ENCODE measurements around the gene PPCDC.
"Not testable (repeated sequence)": the region's sequence is repeated elsewhere in the genome, so short reads cannot be mapped to it uniquely, and the experiment has no call there.

PPCDC gene

DNA sequence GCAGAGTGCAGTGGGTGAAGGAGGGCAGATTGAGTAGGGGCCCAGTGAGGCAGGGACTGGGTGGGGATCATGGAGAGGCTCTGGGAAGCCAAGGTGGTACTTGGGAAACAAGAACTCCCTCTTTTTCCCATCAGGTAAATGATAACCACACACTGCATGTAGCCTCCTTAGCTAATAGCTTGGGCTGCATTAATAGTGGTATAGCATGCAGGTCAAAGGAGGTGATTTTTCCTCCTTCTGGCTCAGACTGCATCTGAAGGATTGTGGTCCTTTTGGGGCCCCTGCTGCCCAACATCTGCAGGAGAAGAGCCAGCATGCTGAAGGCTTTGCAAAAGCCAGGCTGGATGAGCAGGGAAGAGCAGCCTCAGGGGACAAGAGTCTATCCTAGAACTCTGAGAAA, 45.4 kb downstream of the PPCDC start:
- DNase-seq (ENCODE audit: low spot score) = no peak

DNA sequence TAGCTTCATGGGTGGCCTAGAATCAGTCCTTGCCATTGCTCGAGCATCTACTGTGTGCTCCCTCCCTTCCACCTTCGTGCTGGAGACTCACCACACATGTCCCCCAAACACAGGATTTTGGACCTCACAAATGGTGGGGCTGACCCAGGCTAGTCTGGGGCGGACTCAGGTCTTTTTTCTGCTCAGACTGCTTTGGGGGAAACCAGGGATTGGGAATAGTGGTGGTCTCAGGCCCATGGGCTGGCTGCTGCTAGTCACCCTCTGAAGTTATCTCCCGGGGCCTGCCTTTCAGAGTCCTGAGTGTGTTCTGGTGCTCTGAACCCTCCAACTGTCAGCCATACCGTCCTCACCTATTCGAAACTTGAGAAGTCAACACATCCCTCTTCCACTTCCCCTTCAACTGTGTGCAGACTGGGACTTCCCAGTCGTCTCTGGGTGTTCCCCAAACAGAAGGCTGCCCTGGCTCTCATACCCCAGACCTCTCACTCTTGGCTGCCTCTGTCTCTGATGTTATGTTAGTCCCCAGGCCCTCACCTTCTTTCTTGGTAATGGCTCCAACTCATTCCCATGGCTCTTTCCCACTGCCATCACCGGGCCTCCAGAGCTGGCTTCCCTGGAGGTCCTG, 46.0 kb downstream of the PPCDC start:
- DNase-seq (ENCODE audit: low spot score) = no peak

DNA sequence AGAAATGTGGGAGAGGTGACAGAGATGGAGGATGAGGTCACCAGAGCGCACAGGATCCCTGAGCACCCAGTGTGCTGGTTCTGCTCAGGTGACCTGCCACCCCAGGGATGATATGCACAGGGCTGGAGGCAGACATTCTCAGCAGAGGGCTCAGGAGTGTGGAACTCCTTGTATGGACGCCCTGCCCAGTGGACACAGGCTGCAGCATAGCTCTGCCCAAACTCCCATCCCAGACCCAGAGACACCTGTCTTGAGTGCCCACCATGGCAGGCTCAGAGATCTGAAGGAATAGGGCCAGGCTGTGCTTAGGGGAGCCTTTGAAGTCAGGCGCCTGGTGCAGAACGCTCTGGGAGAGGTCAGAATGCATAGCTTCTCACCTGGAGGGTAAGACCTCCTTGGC, 47.3 kb downstream of the PPCDC start:
- no peak for DNase-seq (ENCODE audit: low spot score)

DNA sequence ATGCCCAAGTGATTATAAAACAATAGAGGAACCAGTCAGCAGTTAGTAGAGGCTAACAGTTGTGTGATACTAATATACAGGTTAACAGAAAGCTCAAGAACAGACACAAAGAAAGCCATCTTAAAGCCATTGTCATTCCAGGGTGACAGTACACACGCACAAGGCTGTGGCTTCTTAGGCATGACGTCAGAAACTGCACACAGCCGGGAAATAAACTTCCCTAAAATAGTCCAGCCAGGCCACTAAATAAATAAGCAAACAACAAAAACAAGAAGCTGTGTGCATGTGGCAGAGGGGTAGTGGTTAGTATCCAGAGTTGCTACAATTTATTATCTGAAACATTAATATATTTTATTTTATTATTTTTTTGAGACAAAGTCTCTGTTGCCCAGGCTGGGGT, 49.8 kb downstream of the PPCDC start:
- no peak for DNase-seq (ENCODE audit: low spot score)

DNA sequence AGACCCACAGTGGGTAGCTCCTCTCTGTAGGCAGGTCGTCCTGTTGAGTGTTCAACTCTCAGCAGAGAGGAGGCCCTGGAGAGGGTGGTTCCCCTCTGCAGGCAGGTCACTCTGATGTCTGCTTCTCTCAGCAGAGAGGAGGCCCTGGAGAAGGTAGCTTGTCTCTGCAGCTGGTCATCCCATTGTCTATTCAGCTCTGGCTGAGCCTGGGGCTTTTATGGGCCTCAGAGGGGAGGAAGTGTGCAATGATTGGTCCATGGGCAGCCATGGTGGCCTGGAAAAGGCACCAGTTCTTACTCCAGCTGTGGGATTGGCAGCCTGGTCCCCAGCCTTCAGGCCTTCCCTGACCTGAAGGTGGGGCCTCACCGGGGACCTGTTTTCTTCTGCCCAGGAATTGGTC, 52.9 kb downstream of the PPCDC start:
- DNase-seq (ENCODE audit: low spot score) = no peak

DNA sequence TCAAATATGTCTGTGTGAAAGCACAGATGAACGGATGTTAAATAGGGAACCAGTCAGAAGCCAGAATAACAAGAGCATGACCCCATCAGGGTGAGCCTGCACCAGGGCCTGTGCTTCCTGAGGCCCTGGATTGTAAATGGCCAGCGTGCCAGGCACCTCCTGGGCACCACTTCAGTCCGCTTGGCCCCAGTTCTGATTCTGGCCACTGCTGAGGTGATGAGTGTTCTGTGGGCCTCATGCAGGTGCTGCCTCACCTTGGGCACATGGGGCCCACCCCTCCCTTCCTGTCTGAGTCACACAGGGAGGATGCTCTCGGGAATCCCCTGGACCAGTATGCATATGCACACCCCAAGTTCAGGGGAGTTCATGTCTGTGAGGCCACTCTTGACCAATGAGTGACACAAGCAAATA, 54.2 kb downstream of the PPCDC start:
- not testable (repeated sequence) for DNase-seq (ENCODE audit: low spot score)

DNA sequence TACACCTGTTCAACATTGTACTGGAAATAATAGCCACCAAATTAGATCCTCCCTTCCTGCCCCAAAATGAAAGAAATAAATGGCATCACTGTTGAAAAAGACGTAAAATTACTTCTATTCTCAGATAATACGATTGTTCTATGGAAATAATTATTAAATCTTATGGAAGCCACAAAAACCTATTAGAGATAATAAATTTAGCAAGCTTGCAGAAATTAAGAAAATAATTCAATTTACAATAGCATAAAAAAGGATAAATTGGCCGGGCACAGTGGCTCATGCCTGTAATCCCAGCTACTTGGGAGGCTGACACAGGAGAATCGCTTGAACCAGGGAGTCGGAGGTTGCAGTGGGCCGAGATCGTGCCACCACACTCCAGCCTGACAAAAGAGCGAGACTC, 57.8 kb downstream of the PPCDC start:
- no peak for DNase-seq (ENCODE audit: low spot score)

DNA sequence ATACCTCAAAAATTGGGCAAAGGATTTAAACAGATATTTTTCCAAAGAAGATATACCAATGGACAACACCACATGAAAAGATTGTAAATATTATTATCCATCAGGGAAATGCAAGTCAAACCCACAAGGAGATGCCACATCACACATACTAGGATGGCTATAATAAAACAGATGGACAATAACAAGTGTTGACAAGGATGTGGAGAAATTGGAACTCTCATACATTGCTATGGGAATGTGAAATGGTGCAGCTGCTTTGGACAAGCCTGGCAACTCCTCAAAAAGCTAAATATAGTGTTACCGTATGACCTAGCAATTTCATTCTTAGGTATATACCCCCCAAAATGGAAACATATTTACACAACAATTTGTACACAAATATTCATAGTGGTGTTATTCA, 59.3 kb downstream of the PPCDC start:
- DNase-seq (ENCODE audit: low spot score) = no peak

DNA sequence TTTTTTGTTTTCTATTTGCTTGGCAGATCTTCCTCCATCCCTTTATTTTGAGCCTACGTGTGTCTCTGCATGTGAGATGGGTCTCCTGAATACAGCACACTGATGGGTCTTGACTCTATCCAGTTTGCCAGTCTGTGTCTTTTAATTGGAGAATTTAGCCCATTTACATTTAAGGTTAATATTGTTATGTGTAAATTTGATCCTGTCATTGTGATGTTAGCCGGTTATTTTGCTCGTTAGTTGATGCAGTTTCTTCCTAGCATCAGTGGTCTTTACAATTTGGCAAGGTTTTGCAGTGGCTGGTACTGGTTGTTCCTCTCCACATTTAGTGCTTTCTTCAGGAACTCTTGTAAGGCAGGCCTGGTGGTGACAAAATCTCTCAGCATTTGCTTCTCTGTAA, 62.3 kb downstream of the PPCDC start:
- DNase-seq (ENCODE audit: low spot score) = not testable (repeated sequence)

DNA sequence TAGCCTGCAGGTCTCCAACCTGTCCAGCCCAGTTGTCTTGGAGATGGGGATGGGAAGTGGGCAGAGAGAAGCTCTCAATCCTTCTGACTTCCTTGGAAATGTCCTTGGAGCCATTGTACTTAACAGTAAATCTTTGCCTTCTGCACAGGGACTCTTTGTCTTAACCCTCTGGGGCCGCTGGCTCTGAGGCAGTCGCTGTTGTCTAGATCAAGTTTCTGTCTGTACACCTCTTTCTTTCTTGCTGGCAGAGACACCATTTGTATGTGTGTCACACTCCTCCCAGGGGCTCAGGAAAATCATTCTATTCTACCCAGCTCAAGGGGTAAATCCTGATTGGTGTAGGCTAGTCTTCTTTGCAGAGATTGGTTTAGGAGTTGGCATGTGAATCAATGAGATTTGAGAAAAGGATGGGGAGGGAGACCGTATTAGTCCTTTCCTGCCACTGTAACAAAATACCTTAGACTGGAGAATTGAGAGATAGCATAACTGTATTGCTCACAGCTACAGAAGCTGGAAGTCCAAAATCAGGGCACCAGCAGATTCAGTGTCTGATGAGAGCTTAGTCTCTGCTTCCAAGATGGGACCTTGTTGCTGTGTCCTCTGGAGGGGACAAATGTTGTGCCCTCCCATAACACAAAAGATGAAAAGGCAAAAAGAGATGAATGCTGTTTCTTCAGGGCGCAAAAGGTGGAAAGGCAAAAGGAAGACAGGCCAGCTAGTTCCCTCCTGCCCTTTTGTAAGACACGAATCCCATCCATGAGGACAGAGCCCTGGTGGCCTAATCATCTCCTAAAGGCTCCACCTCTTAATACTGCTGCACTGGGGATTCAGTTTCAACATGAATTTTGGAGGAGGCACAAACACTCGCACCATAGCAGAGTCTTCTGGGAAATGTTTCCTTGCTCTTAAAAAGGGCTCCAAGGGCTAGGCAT, 66.3 kb downstream of the PPCDC start:
- no peak for DNase-seq (ENCODE audit: low spot score)

DNA sequence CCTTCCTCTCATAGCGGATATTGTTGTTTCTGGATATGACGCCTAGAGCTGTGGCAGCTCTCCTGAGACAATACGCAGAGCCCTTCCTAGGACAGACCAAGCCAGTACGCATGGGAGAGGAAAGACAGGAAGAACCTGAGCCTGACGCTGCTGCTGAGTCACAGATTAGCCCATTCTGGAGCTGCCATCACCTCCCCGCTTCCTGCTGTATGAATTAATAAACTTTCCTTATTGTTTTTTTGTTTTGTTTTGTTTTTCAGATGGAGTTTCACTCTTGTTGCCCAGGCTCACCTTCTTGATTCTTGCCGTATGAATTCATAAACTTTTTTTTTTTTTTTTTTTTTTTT, 67.0 kb downstream of the PPCDC start:
- no peak for DNase-seq (ENCODE audit: low spot score)

DNA sequence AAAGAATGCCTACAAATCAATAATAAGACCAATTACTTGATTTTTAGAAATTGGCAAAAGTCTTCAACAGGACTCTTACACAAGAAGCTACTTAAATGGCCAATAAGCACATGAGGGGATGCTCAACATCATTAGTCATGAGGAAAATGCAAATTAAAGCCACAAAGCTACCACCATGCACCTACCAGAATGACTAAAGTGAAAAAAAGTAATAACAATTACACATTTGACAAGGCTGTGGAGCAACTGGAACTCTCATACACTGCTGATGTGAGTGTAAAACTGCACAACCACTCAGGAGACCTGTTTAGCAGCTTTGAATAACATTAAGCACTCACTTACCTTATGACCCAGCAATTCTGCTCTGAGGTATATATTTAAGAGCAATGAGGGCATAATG, 68.4 kb downstream of the PPCDC start:
- no peak for DNase-seq (ENCODE audit: low spot score)

DNA sequence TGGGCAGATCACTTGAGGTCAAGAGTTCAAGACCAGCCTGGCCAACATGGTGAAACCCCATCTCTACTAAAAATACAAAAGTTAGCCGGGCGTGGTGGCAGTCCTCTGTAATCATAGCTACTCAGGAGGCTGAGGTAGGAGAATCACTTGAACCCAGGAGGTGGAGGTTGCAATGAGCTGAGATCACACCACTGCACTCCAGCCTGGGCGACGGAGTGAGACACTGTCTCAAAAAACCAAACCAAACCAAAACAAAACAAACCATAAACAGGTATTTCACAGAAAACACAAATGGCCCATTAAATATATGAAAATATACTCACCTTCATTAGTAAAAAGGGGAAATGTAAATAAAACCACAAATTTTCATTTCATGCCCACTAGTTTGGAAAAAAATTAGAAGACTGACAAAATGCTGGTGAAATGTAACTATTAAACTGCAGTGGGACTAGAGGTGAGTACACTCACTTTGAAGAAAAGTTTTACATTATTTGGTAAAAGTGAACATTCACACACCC, 71.6 kb downstream of the PPCDC start:
- DNase-seq (ENCODE audit: low spot score) = not testable (repeated sequence)

DNA sequence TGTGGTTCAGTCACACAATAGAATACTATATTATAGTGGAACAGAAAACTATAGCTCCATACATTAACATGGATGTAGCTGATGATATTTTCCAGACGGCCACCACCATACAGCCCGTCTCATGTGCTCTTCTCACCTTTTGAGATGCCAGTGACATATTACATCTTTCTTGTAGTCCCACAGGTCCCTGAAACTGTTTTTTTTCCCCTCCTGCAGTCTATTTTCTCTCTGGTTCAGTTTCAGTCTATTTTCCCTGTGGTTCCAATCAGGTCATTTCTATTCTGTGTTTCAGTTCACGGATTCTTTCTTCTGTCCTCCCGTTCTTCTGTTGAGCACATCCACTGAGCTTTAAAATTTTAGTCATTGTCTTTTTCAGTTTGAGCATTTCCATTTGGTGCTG, 72.2 kb downstream of the PPCDC start:
- DNase-seq (ENCODE audit: low spot score) = no peak

DNA sequence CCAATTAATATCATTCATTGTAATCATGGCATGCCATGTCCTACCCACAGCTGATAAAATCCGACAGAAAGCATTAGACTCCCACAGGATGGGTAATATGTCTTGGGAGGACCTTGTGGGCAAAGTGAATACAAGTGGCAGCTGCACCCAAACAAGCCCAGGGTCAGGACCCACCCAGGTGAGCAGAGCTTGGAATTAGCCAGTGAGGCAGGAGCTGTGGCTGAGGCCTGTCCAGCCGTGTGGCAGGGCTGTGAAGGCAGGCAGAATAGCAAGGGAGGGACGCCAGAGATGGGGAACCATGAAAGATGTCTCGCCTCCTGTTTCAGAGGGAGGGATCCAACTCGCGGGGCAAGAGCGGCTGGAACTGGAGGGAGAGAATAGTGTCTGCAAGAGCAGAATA, 74.5 kb downstream of the PPCDC start:
- no peak for DNase-seq (ENCODE audit: low spot score)

DNA sequence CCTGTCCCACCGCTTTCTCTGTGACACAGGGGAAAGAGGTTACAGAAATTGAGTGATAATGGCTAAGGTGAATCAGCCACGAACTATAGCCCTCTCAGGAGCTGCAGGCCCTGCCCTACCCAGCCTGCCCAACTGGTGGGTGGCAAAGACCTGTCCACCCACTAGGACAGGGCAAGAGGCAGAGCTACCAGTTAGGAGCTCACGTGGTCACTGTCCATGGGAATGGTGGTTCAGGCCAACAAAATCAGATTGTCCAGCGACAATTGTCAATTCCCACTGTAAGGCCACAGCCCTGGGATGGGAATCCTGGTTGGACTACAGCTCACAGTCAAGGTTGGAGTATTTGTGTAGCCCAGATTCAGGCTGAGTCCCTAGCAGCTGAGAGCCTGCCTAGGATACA, 75.0 kb downstream of the PPCDC start:
- DNase-seq (ENCODE audit: low spot score) = no peak

Data from CD4-positive, alpha-beta T cell treated with Interleukin-6 at 100 ng/mL for 8 hours (primary cell).